GM18526 (cell line): ENCODE results near the gene GPRC5A.

Source experiments
- POLR2A ChIP-seq: IDR thresholded peaks from 3 replicates; pipeline ENCODE4 v1.6.1; 2011; ENCODE audit not compliant: insufficient read length; ENCODE audit errors: extremely low read depth

Gene GPRC5A

GRCh38 chr12:12899530-12900380 is 8.4 kb downstream of the GPRC5A start:
- no peak for TF ChIP-seq POLR2A

- no peak for TF ChIP-seq POLR2A
Measured at GRCh38 chr12:12900786-12901157, 9.4 kb downstream of the GPRC5A start.

GRCh38 chr12:12901158-12901791 is 9.9 kb downstream of the GPRC5A start:
- no peak for TF ChIP-seq POLR2A

- no peak for TF ChIP-seq POLR2A
Measured at GRCh38 chr12:12902036-12902435, 10.7 kb downstream of the GPRC5A start.

- TF ChIP-seq POLR2A = no peak
Measured at GRCh38 chr12:12903642-12904609, 12.6 kb downstream of the GPRC5A start.

GRCh38 chr12:12907552-12907951 is 16.2 kb downstream of the GPRC5A start:
- no peak for TF ChIP-seq POLR2A

- no peak for TF ChIP-seq POLR2A
Measured at GRCh38 chr12:12908252-12908651, 16.9 kb downstream of the GPRC5A start.

- no peak for TF ChIP-seq POLR2A
Measured at GRCh38 chr12:12908711-12909110, 17.3 kb downstream of the GPRC5A start.

- TF ChIP-seq POLR2A = no peak
Measured at GRCh38 chr12:12909228-12909994, 18.0 kb downstream of the GPRC5A start.

- TF ChIP-seq POLR2A = no peak
Measured at GRCh38 chr12:12909995-12910420, 18.6 kb downstream of the GPRC5A start.

GRCh38 chr12:12912711-12913110 is 21.3 kb downstream of the GPRC5A start:
- TF ChIP-seq POLR2A = no peak

GRCh38 chr12:12915656-12916055 is 24.3 kb downstream of the GPRC5A start:
- TF ChIP-seq POLR2A = no peak

- no peak for TF ChIP-seq POLR2A
Measured at GRCh38 chr12:12916135-12916944, 25.0 kb downstream of the GPRC5A start.

- no peak for TF ChIP-seq POLR2A
Measured at GRCh38 chr12:12917517-12917916, 26.2 kb downstream of the GPRC5A start.

- TF ChIP-seq POLR2A = no peak
Measured at GRCh38 chr12:12918781-12919389, 27.5 kb downstream of the GPRC5A start.
